GM18507 (cell line): Measurements from ENCODE around the gene DOP1B.
A peak's percentile ranks its signal among the peaks of the same experiment; 100 is the strongest.
"Not testable (repeated sequence)": the region's sequence is repeated elsewhere in the genome, so short reads cannot be mapped to it uniquely, and the experiment has no call there.

Source experiments
- DNase-seq: peaks from one replicate; pipeline ENCODE4 v3.0.0; 2011; ENCODE audit warnings: low read depth; ENCODE audit not compliant: insufficient read length; ENCODE audit errors: extremely low spot score
- FAIRE-seq: peaks from 2 replicates; lab custom pipeline; 2011; peaks lifted over from hg19 to GRCh38; lab: Jason Lieb, UNC

DOP1B gene

DNA sequence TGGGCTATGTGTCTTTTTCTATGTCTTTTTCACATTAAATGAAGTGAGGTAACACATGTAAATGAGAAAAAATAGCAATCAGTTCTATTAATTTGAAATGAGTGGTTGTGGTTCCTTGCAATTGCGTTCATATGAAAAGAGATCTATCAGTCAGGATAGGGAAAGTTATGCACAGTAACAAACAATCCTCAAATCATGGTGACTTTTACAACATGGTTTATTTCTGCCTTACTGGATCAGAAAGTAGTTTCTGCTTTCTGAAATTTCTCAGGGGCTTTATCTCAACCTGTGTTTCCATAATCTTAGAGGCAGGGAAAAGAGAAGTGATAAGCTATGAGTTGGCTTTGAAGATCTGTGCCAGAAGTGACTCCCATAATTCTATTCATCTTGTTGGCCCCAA is 39.0 kb downstream of the DOP1B start:
- no peak for FAIRE-seq
- no peak for DNase-seq

DNA sequence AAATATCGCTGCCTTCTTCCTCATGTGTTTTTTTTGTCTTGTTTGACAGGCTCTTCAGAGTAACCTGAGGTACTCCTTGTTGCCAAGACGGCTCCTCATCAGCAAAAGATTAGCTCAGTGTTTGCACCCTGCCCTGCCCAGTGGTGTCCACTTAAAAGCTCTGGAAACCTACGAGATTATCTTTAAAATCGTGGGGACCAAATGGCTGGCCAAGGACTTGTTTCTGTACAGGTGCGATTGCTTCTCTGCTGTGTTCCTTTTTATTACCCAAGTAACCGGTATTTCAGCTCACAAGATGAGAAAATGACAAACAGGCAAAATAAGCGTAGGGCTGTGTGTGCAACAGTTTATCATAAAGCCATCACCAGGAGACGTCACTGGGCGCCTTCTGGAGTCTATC is 42.4 kb downstream of the DOP1B start:
- FAIRE-seq (no peak), DNase-seq (no peak)

DNA sequence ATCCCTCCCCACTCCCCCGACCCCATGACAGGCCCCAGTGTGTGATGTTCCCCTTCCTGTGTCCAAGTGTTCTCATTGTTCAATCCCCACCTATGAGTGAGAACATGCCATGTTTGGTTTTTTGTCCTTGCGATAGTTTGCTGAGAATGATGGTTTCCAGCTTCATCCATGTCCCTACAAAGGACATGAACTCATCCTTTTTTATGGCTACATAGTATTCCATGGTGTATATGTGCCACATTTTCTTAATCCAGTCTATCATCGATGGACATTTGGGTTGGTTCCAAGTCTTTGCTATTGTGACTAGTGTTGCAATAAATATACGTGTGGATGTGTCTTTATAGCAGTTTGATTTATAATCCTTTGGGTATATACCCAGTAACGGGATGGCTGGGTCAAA is 43.0 kb downstream of the DOP1B start:
- FAIRE-seq, DNase-seq: not testable (repeated sequence)

DNA sequence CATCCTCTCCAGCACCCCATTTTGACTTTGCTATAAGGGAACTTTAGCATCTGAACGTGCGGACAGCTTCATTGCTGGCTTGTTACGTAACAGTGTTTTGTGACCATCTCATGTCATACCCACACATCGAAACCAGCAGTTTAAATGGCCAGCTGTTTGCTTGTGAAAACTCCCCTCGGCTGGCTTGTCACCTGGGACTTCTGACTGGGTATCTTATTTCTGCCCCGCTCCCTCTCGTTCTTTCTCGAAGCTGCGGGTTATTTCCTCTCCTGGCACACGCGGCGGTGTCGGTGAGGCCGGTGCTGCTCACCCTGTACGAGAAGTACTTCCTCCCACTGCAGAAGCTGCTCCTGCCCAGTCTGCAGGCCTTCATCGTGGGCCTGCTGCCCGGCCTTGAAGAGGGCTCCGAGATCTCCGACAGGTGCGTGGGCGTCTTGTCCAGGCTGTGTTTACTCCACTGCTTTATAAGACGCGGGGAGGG is 43.5 kb downstream of the DOP1B start:
- DNase-seq = no peak
- FAIRE-seq = no peak

DNA sequence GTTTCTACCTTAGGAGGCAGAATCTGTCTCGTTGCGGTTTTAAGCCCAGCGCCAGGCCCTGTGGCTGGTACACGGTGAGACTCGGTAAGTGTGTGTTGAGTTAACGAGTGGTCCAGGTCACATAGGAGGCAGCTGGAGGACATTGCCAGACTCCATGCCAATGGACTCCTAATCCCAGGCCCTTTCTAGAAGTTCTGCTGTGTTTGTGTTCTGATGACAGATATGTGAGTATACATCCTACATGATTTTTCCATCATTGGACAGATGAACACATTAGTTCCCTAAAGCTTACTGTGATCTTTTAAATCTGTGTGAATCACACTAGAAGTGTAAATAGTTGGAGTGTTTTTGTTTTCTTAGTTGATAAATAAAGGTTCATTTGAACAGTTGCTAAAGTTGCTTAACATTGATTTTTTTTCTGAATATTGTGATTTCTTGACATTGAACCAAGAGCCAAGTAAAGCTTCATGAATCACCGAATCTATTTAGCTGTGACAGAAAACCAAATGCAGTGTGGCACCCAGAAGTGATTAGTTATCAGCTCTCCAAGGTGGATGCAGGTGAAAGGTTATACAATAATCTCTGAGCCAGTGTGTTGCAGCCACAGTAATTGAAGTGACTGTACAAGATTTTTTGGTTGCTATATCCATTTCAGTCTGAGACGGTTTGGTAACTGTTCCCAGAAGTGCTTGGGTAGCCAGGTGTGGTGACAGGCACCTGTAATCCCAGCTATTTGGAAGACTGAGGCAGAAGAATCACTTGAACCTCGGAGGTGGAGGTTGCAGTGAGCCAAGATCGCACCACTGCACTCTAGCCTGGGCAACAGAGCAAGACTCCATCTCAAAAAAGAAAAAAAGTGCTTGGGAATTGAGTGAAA is 46.3 kb downstream of the DOP1B start:
- FAIRE-seq (no peak), DNase-seq (no peak)

DNA sequence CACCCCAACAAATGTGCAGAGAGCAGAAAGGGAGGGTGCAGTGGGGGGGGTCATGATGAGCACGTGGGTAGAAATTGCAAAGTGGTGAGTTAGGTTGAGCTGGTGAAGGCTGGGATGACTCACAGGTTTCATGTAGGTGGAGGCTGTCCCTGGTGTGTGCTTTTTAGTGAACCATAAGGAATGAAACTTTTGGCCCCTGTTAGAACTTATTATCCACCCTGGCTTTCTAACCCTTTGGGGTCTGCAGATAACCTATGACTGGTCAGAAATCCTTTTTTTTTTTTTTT is 46.9 kb downstream of the DOP1B start:
- FAIRE-seq = no peak
- DNase-seq = peak; percentile 32

DNA sequence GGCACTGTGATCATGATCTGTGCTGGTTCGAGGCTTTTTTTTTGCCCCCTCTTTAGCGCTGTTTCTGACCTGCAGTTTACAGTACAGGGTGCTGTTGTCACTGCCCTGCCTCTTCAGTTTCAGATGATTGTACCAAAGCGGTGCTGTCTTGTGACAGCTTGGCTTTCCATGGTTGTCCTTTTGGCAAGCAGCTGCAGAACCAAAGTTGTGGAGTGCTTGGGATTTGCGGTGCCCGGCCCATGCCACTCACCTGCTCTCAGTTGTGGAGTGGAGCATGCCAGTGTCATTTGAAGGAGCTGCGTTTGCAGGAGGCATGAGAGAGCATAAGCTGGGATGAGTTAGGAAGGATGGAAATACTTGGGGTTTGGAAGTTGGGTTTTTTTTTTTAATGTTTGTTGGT is 48.4 kb downstream of the DOP1B start:
- no peak for DNase-seq
- FAIRE-seq = no peak

DNA sequence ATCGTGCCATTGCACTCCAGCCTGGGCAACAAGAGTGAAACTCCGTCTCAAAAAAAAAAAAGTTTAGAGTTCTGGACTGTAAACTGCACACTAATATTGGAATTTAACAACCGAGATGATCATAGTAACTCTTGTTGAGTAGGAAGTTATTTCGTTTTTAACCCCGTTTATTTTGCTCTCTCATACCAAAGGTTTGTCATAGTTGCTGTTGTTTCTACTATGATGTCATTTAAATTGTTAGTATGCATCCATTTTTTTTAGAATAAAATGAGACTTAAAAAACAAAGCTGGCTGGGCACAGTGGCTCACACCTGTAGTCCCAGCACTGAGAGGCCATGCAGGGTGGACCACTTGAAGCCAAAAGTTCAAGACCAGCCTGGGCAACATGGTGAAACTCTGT is 49.3 kb downstream of the DOP1B start:
- no peak for FAIRE-seq
- DNase-seq = no peak
